Measurements from ENCODE around the gene GPR153.

GRCh38 chr1:6263716-6264115, 2.8 kb upstream of the GPR153 start:
- no peak for TF ChIP-seq EGR1 (IDR thresholded peaks at IDR 0.05; ENCODE audit: low read depth)
- no peak for TF ChIP-seq CTCF (IDR thresholded peaks at IDR 0.05 in 2 of 3, conservative IDR thresholded peaks at IDR 0.05 in 1 of 3; ENCODE audit: borderline replicate concordance in 1 of 3, insufficient read depth in 1 of 3, low read depth in 2 of 3, low read length in 2 of 3)
- TF ChIP-seq SIN3A (IDR thresholded peaks at IDR 0.05; ENCODE audit: low read depth), result no peak
- no peak for TF ChIP-seq EZH2 (IDR thresholded peaks at IDR 0.05)
- no peak for TF ChIP-seq JUND (IDR thresholded peaks at IDR 0.05)
- TF ChIP-seq YY1 (IDR thresholded peaks at IDR 0.05; ENCODE audit: extremely low read depth, insufficient replicate concordance, low read depth, low read length), result no peak
